T-helper 17 cell (primary cell): Measurements from ENCODE around the gene AARSD1. TPM values are rescaled to one million over a fixed set of nuclear protein-coding genes. Genes with fewer than 3 reads are reported as not detected.
A peak's percentile ranks its signal among the peaks of the same experiment; 100 is the strongest.
"Not testable (repeated sequence)": the region's sequence is repeated elsewhere in the genome, so short reads cannot be mapped to it uniquely, and the experiment has no call there.

ENCODE experiments used
- ATAC-seq: fragments of 150-1000 bp; cut with Tn5 transposase; 2 replicates; pipeline ENCODE4 v1.10.0; 2021; ENCODE audit warnings: mild to moderate bottlenecking, moderate library complexity
- DNase-seq, 3 donors: peaks; one replicate each; pipeline versions ENCODE4 v3.0.0 to v3.0.0-alpha.2; 2020 to 2021
- H3K9me3 ChIP-seq: one replicate; pipeline ENCODE4 v1.7.0; 2013; ENCODE audit warnings: low read length, mild to moderate bottlenecking; ENCODE audit not compliant: control insufficient read depth, poor library complexity, severe bottlenecking
- H3K27ac Mint-ChIP-seq: one replicate; pipeline ENCODE4 v1.8.0; 2022; ENCODE audit warnings: mild to moderate bottlenecking, moderate library complexity, mixed read lengths
- H3K27me3 Mint-ChIP-seq: one replicate; pipeline ENCODE4 v1.8.0; 2022; ENCODE audit warnings: mixed read lengths
- H3K36me3 Mint-ChIP-seq: one replicate; pipeline ENCODE4 v1.8.0; 2022; ENCODE audit warnings: low read depth, mixed read lengths
- H3K4me1 Mint-ChIP-seq: one replicate; pipeline ENCODE4 v1.8.0; 2022; ENCODE audit warnings: mild to moderate bottlenecking, mixed read lengths
- H3K4me3 Mint-ChIP-seq: one replicate; pipeline ENCODE4 v1.8.0; 2022; ENCODE audit warnings: mild to moderate bottlenecking, moderate library complexity, mixed read lengths
- total RNA-seq, 4 donors: library from RNA in 2 of 4; stranded (reverse) in 2 of 4; gene quantifications; one replicate each; pipeline ENCODE4 v1.2.3 and lab custom pipeline; 2022 to 2026

Gene AARSD1
- total RNA-seq, 2 donors from 2014 or later, result 47.6 to 59.9 TPM

- H3K4me1 Mint-ChIP-seq, H3K4me3 Mint-ChIP-seq, ATAC-seq, H3K27me3 Mint-ChIP-seq, H3K9me3 ChIP-seq, DNase-seq, H3K36me3 Mint-ChIP-seq, H3K27ac Mint-ChIP-seq: not testable (repeated sequence)
These were observed 29.7 kb upstream of the AARSD1 start for GRCh38 chr17:42993913-42994312.

GRCh38 chr17:42992872-42993271, 28.6 kb upstream of the AARSD1 start:
- Mint-ChIP-seq H3K4me1 (peaks cover 2% of the 10 kb centered on the region), H3K27me3 (no peaks in the 10 kb centered on the region), H3K4me3 (no peak overlapping the region), H3K36me3 (peaks cover 5% of the 10 kb centered on the region), H3K27ac (no peak overlapping the region)
- no peak for ATAC-seq
- DNase-seq, result no peak
- H3K9me3 ChIP-seq, result no peaks in the 10 kb centered on the region

- DNase-seq, result no peak
- Mint-ChIP-seq H3K36me3 (peaks cover 5% of the 10 kb centered on the region), H3K4me1 (no peaks in the 10 kb centered on the region), H3K4me3 (no peak overlapping the region), H3K27ac (no peak overlapping the region), H3K27me3 (no peaks in the 10 kb centered on the region)
- H3K9me3 ChIP-seq, result no peaks in the 10 kb centered on the region
- no peak for ATAC-seq
These were observed 27.2 kb upstream of the AARSD1 start for GRCh38 chr17:42991471-42991870.

GRCh38 chr17:42989726-42990652, 25.7 kb upstream of the AARSD1 start:
- Mint-ChIP-seq H3K4me1 (peaks cover 3% of the 10 kb centered on the region), H3K27me3 (no peaks in the 10 kb centered on the region), H3K36me3 (peaks cover 5% of the 10 kb centered on the region), H3K27ac (peak overlapping the region; percentile 85), H3K4me3 (no peak overlapping the region)
- ATAC-seq (no peak), DNase-seq (no peak)
- H3K9me3 ChIP-seq, result no peaks in the 10 kb centered on the region

GRCh38 chr17:42989141-42989540, 24.9 kb upstream of the AARSD1 start:
- Mint-ChIP-seq H3K27ac (no peak overlapping the region), H3K4me1 (peaks cover 3% of the 10 kb centered on the region), H3K27me3 (no peaks in the 10 kb centered on the region), H3K36me3 (peaks cover 5% of the 10 kb centered on the region), H3K4me3 (no peak overlapping the region)
- no peak for DNase-seq
- no peaks in the 10 kb centered on the region for H3K9me3 ChIP-seq
- ATAC-seq, result no peak

- no peak overlapping the region for H3K4me3 Mint-ChIP-seq
- H3K27me3 Mint-ChIP-seq, result no peaks in the 10 kb centered on the region
- no peaks in the 10 kb centered on the region for H3K9me3 ChIP-seq
- peaks cover under 1% of the 10 kb centered on the region for H3K36me3 Mint-ChIP-seq
- no peak overlapping the region for H3K27ac Mint-ChIP-seq
- DNase-seq (no peak), ATAC-seq (no peak)
- peaks cover 17% of the 10 kb centered on the region for H3K4me1 Mint-ChIP-seq
These were observed 21.0 kb upstream of the AARSD1 start for GRCh38 chr17:42985225-42985624.

GRCh38 chr17:42982266-42982665, 18.0 kb upstream of the AARSD1 start:
- H3K36me3 Mint-ChIP-seq, result no peaks in the 10 kb centered on the region
- DNase-seq, result no peak
- ATAC-seq, result no peak
- H3K27me3 Mint-ChIP-seq, result no peaks in the 10 kb centered on the region
- H3K4me1 Mint-ChIP-seq, result peaks cover 25% of the 10 kb centered on the region
- no peaks in the 10 kb centered on the region for H3K9me3 ChIP-seq
- H3K4me3 Mint-ChIP-seq, result peak overlapping the region; percentile 99
- peak overlapping the region; percentile 93 for H3K27ac Mint-ChIP-seq

GRCh38 chr17:42980766-42981397, 16.6 kb upstream of the AARSD1 start:
- Mint-ChIP-seq H3K27ac (peak overlapping the region; percentile 93), H3K4me1 (peaks cover 25% of the 10 kb centered on the region), H3K4me3 (peak overlapping the region; percentile 99), H3K27me3 (no peaks in the 10 kb centered on the region), H3K36me3 (no peaks in the 10 kb centered on the region)
- ATAC-seq (peak; percentile 77), DNase-seq (peak; percentile 41 to 45 (median 45))
- no peaks in the 10 kb centered on the region for H3K9me3 ChIP-seq

GRCh38 chr17:42980274-42980765, 16.1 kb upstream of the AARSD1 start, which contains the start of gene RUNDC1:
RUNDC1 (plus strand) TSS chr17:42980565; CDS start chr17:42980577, 12 bp downstream.
- Mint-ChIP-seq H3K27ac (peak within 1 kb of the TSS; percentile 93), H3K27me3 (no peaks in the 10 kb centered on the region), H3K36me3 (no peaks in the 10 kb centered on the region), H3K4me1 (peaks cover 25% of the 10 kb centered on the region), H3K4me3 (peak within 1 kb of the TSS; percentile 99)
- no peaks in the 10 kb centered on the region for H3K9me3 ChIP-seq
- ATAC-seq (peak; percentile 91), DNase-seq (peak; percentile 86 to 89 (median 87))

- ATAC-seq (peak; percentile 34), DNase-seq (peak in 1 of 3 donors; percentile 10)
- Mint-ChIP-seq H3K27me3 (no peaks in the 10 kb centered on the region), H3K4me3 (peak within 1 kb of the TSS; percentile 99), H3K36me3 (no peaks in the 10 kb centered on the region), H3K4me1 (peaks cover 23% of the 10 kb centered on the region), H3K27ac (peak within 1 kb of the TSS; percentile 93)
- no peaks in the 10 kb centered on the region for H3K9me3 ChIP-seq
These were observed 15.4 kb upstream of the AARSD1 start, which contains the start of gene PTGES3L for GRCh38 chr17:42979511-42980273. PTGES3L (minus strand) TSS chr17:42980080; CDS start chr17:42980053, 27 bp downstream.

- H3K9me3 ChIP-seq, H3K4me3 Mint-ChIP-seq, H3K36me3 Mint-ChIP-seq, DNase-seq, ATAC-seq, H3K27me3 Mint-ChIP-seq: not testable (repeated sequence)
- H3K27ac Mint-ChIP-seq, result peak overlapping the region; percentile 27
- peaks cover 13% of the 10 kb centered on the region for H3K4me1 Mint-ChIP-seq
These were observed 11.4 kb upstream of the AARSD1 start for GRCh38 chr17:42975701-42976100.

- H3K9me3 ChIP-seq, result no peaks in the 10 kb centered on the region
- ATAC-seq (no peak), DNase-seq (no peak)
- Mint-ChIP-seq H3K4me3 (no peak overlapping the region), H3K27ac (no peak overlapping the region), H3K36me3 (no peaks in the 10 kb centered on the region), H3K27me3 (no peaks in the 10 kb centered on the region), H3K4me1 (peaks cover 11% of the 10 kb centered on the region)
These were observed 11.0 kb upstream of the AARSD1 start for GRCh38 chr17:42975265-42975664.

- not testable (repeated sequence) for H3K36me3 Mint-ChIP-seq, H3K27ac Mint-ChIP-seq, DNase-seq, H3K9me3 ChIP-seq, H3K4me1 Mint-ChIP-seq, H3K27me3 Mint-ChIP-seq, ATAC-seq, H3K4me3 Mint-ChIP-seq
These were observed 9.1 kb upstream of the AARSD1 start for GRCh38 chr17:42973323-42973722.
